Activated CD8-positive, alpha-beta memory T cell treated with anti-CD3 and anti-CD28 coated beads for 1 hour (primary cell): ENCODE results near the gene ADAMTS17.

ENCODE experiments used
- DNase-seq, 2 donors: peaks; one replicate each; pipeline ENCODE4 v3.0.0-alpha.2; 2020; ENCODE audit warnings: low read depth in 1 of 2; ENCODE audit errors: extremely low read depth in 1 of 2

ADAMTS17 gene

GRCh38 chr15:100005013-100005412 is 336.8 kb downstream of the ADAMTS17 start:
- no peak for DNase-seq

GRCh38 chr15:100002787-100003536 is 338.8 kb downstream of the ADAMTS17 start:
- DNase-seq, result no peak

GRCh38 chr15:100002086-100002620 is 339.6 kb downstream of the ADAMTS17 start:
- DNase-seq, result no peak

GRCh38 chr15:100001405-100001804 is 340.4 kb downstream of the ADAMTS17 start:
- DNase-seq, result no peak

GRCh38 chr15:99999282-100000070 is 342.3 kb downstream of the ADAMTS17 start:
- no peak for DNase-seq

- DNase-seq, result no peak
Observed at GRCh38 chr15:99998661-99999101, 343.1 kb downstream of the ADAMTS17 start.

- DNase-seq, result no peak
Observed at GRCh38 chr15:99997112-99997651, 344.6 kb downstream of the ADAMTS17 start.

GRCh38 chr15:99996660-99997059 is 345.1 kb downstream of the ADAMTS17 start:
- no peak for DNase-seq

- no peak for DNase-seq
Observed at GRCh38 chr15:99995543-99995942, 346.2 kb downstream of the ADAMTS17 start.

- DNase-seq, result no peak
Observed at GRCh38 chr15:99994849-99995248, 346.9 kb downstream of the ADAMTS17 start.

GRCh38 chr15:99993681-99994131 is 348.1 kb downstream of the ADAMTS17 start:
- DNase-seq, result no peak

- DNase-seq, result no peak
Observed at GRCh38 chr15:99993262-99993661, 348.5 kb downstream of the ADAMTS17 start.

- DNase-seq, result no peak
Observed at GRCh38 chr15:99992611-99993231, 349.1 kb downstream of the ADAMTS17 start.

GRCh38 chr15:99989095-99989494 is 352.7 kb downstream of the ADAMTS17 start:
- no peak for DNase-seq

GRCh38 chr15:99987701-99988100 is 354.1 kb downstream of the ADAMTS17 start:
- no peak for DNase-seq

- DNase-seq, result no peak
Observed at GRCh38 chr15:99987119-99987506, 354.7 kb downstream of the ADAMTS17 start.

GRCh38 chr15:99986297-99987118 is 355.3 kb downstream of the ADAMTS17 start:
- DNase-seq, result no peak

GRCh38 chr15:99985878-99986277 is 355.9 kb downstream of the ADAMTS17 start:
- no peak for DNase-seq

- DNase-seq, result no peak
Observed at GRCh38 chr15:99984491-99985243, 357.1 kb downstream of the ADAMTS17 start.
